Transverse colon (tissue), 4 donors: ENCODE results near the gene ERGIC3.

Experiments
- POLR2A ChIP-seq: fragments of 450-650 bp; IDR thresholded peaks from one replicate; pipeline ENCODE4 v1.6.1; 2016; ENCODE audit warnings: antibody characterized with exemption, mild to moderate bottlenecking, moderate library complexity
- POLR2AphosphoS5 ChIP-seq, 3 donors: sonication (generic); formaldehyde crosslinking; IDR thresholded peaks; one replicate each; pipeline ENCODE4 v1.6.1; 2016; ENCODE audit warnings: antibody characterized with exemption in 3 of 3
- TF ChIP-seq, protein P1 (sequence below), 5 experiments: fragments of 200-600 bp in 3 of 5; fragments of 450-650 bp in 2 of 5; sonication (generic) in 3 of 5; IDR thresholded peaks; 1 replicate in 2 of 5; 2 replicates in 3 of 5; pipeline ENCODE4 v1.5.1; 2016 to 2017; ENCODE audit warnings: antibody characterized with exemption in 5 of 5, inconsistent platforms in 3 of 5, mild to moderate bottlenecking in 2 of 5, moderate library complexity in 1 of 5

GRCh38 chr20:35552914-35553313 is 11.0 kb downstream of the ERGIC3 start:
- TF ChIP-seq, protein P1, sequence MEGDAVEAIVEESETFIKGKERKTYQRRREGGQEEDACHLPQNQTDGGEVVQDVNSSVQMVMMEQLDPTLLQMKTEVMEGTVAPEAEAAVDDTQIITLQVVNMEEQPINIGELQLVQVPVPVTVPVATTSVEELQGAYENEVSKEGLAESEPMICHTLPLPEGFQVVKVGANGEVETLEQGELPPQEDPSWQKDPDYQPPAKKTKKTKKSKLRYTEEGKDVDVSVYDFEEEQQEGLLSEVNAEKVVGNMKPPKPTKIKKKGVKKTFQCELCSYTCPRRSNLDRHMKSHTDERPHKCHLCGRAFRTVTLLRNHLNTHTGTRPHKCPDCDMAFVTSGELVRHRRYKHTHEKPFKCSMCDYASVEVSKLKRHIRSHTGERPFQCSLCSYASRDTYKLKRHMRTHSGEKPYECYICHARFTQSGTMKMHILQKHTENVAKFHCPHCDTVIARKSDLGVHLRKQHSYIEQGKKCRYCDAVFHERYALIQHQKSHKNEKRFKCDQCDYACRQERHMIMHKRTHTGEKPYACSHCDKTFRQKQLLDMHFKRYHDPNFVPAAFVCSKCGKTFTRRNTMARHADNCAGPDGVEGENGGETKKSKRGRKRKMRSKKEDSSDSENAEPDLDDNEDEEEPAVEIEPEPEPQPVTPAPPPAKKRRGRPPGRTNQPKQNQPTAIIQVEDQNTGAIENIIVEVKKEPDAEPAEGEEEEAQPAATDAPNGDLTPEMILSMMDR (IDR thresholded peaks at IDR 0.05): no peak
- TF ChIP-seq POLR2A (no peak), POLR2AphosphoS5 (IDR thresholded peaks at IDR 0.05) (no peak)
